Measurements from ENCODE around the gene TBC1D8. TPM values are rescaled to one million over a fixed set of nuclear protein-coding genes. Genes with fewer than 3 reads are reported as not detected.

TBC1D8 gene
- total and polyA plus RNA-seq, 2 of the 8 experiments (the other 6 are each of a cell fraction or from before 2014, with no cell fraction given): 20.8 to 21.8 TPM

GRCh38 chr2:101168706-101169105, 17.5 kb upstream of the TBC1D8 start:
- Histone ChIP-seq H3K9me3 (ENCODE audit: insufficient read depth in 2 of 2, low read depth in 1 of 2, low read length in 1 of 2) (peaks cover 29 to 43% of the 10 kb centered on the region in 2 experiments), H4K8ac (ENCODE audit: extremely low read depth, insufficient read depth, low read length) (no peak overlapping the region), H2AFZ (ENCODE audit: low read length) (no peak overlapping the region), H2BK5ac (ENCODE audit: low read depth, low read length) (no peak overlapping the region), H3K79me2 (ENCODE audit: control insufficient read depth in 1 of 2, insufficient read depth in 2 of 2, low read length in 2 of 2) (no peaks in the 10 kb centered on the region), H3K27me3 (replicated peaks in 1 of 4; ENCODE audit: control insufficient read depth in 3 of 4, extremely low read depth in 1 of 4, insufficient read depth in 3 of 4, low read length in 3 of 4) (no peaks in the 10 kb centered on the region), H2BK20ac (ENCODE audit: low read length) (no peak overlapping the region), H4K5ac (ENCODE audit: insufficient read length, low read depth, low read length) (no peak overlapping the region), H4K20me1 (replicated peaks in 1 of 2; ENCODE audit: control insufficient read depth in 1 of 2, insufficient read depth in 2 of 2, low read length in 2 of 2) (no peaks in the 10 kb centered on the region), H3K36me3 (ENCODE audit: control insufficient read depth in 2 of 4, insufficient read depth in 4 of 4, low read length in 3 of 4) (no peaks in the 10 kb centered on the region; a peak in 2 of 8 replicates), H3K4me1 (replicated peaks in 1 of 4; ENCODE audit: control insufficient read depth in 3 of 4, insufficient read depth in 4 of 4, low read length in 3 of 4) (no peaks in the 10 kb centered on the region), H3K4me3 (ENCODE audit: extremely low read depth in 1 of 4, insufficient read depth in 2 of 4, low read depth in 3 of 4, low read length in 4 of 4) (no peak overlapping the region), H3K18ac (ENCODE audit: extremely low read depth, low read length) (no peak overlapping the region), H3K4ac (replicated peaks; ENCODE audit: insufficient read length, low read depth, low read length) (no peak overlapping the region), H3K27ac (ENCODE audit: low read depth, low read length) (no peak overlapping the region), H3K9ac (replicated peaks in 1 of 4; ENCODE audit: extremely low read depth in 1 of 4, low read depth in 3 of 4, low read length in 3 of 4) (no peak overlapping the region), H2BK120ac (replicated peaks; ENCODE audit: low read depth, low read length) (no peak overlapping the region), H2AK5ac (ENCODE audit: low read depth, low read length) (no peak overlapping the region), H3K23ac (ENCODE audit: insufficient read length) (no peak overlapping the region), H3K14ac (ENCODE audit: insufficient read length) (no peak overlapping the region), H2BK15ac (ENCODE audit: low read length) (no peak overlapping the region), H3K4me2 (ENCODE audit: insufficient read depth in 1 of 2, low read depth in 2 of 2, low read length in 2 of 2) (no peak overlapping the region), H3K23me2 (ENCODE audit: low read depth, low read length) (no peaks in the 10 kb centered on the region), H4K91ac (replicated peaks; ENCODE audit: insufficient read length, low read length) (no peak overlapping the region), H3K56ac (replicated peaks; ENCODE audit: insufficient read length, low read depth, low read length) (no peak overlapping the region), H3K79me1 (ENCODE audit: low read depth, low read length) (no peaks in the 10 kb centered on the region), H2BK12ac (ENCODE audit: low read depth, low read length) (no peak overlapping the region)
- DNase-seq (ENCODE audit: low read depth in 1 of 2, low spot score in 2 of 2) (no peak), FAIRE-seq (no peak)
- ChIA-PET POLR2A (ENCODE audit: partially characterized antibody) (no interaction called here), CTCF (ENCODE audit: partially characterized antibody) (interaction anchor here (0.8 to 1.9 kb wide), 4 partner anchors 20 to 141 kb away, joined by 3 to 9 read pairs (median 3); no protein-coding TSS in a partner anchor)
- 94% methylated on average over 1 of the region's 1 CpG; no CpG with 5 or more reads in 1 of the 2 experiments for WGBS, 2 experiments (ENCODE audit: extremely low coverage in 1 of 2, insufficient coverage in 1 of 2, insufficient read length in 1 of 2, insufficient replicate concordance in 2 of 2, low coverage in 1 of 2, low lambda C conversion rate in 2 of 2, missing lambda C conversion rate in 1 of 2)
- no peak for TF ChIP-seq BACH1 (IDR thresholded peaks at IDR 0.05; ENCODE audit: low read length)
